SJCRH30 (cell line): ENCODE measurements around the gene GOLGA6L1. TPM values are rescaled to one million over a fixed set of nuclear protein-coding genes. Genes with fewer than 3 reads are reported as not detected.
"Not testable (repeated sequence)": the region's sequence is repeated elsewhere in the genome, so short reads cannot be mapped to it uniquely, and the experiment has no call there.

ENCODE experiments used
- DNase-seq, 2 experiments: peaks; one replicate each; pipeline ENCODE4 v3.0.0-alpha.2; 2015 to 2020
- H3K27ac ChIP-seq: fragments of 250-450 bp; sonication (Bioruptor Pico); 2 replicates; pipeline ENCODE4 v1.5.1; 2020; ENCODE audit warnings: mild to moderate bottlenecking, moderate library complexity
- H3K27me3 ChIP-seq: fragments of 250-450 bp; sonication (Bioruptor Pico); 2 replicates; pipeline ENCODE4 v1.5.1; 2020; ENCODE audit warnings: mild to moderate bottlenecking, moderate library complexity
- H3K36me3 ChIP-seq: fragments of 250-450 bp; sonication (Bioruptor Pico); 2 replicates; pipeline ENCODE4 v1.5.1; 2020; ENCODE audit warnings: mild to moderate bottlenecking, moderate library complexity
- H3K4me1 ChIP-seq: fragments of 250-450 bp; sonication (Bioruptor Pico); 2 replicates; pipeline ENCODE4 v1.5.1; 2020; ENCODE audit warnings: mild to moderate bottlenecking, moderate library complexity
- H3K4me3 ChIP-seq: fragments of 250-450 bp; sonication (Bioruptor Pico); 2 replicates; pipeline ENCODE4 v1.5.1; 2020; ENCODE audit warnings: mild to moderate bottlenecking, moderate library complexity
- H3K9me3 ChIP-seq: fragments of 250-450 bp; sonication (Bioruptor Pico); replicated peaks from 2 replicates; pipeline ENCODE4 v1.5.1; 2020; ENCODE audit warnings: mild to moderate bottlenecking, moderate library complexity
- total RNA-seq: library from RNA; depleted of rRNA; stranded (reverse); fragments of >200 nt; shearing (Covaris generic); gene quantifications from 2 replicates; pipeline ENCODE4 v1.2.3, GENCODE V29; 2014; rRNA removed

Gene GOLGA6L1, protein sequence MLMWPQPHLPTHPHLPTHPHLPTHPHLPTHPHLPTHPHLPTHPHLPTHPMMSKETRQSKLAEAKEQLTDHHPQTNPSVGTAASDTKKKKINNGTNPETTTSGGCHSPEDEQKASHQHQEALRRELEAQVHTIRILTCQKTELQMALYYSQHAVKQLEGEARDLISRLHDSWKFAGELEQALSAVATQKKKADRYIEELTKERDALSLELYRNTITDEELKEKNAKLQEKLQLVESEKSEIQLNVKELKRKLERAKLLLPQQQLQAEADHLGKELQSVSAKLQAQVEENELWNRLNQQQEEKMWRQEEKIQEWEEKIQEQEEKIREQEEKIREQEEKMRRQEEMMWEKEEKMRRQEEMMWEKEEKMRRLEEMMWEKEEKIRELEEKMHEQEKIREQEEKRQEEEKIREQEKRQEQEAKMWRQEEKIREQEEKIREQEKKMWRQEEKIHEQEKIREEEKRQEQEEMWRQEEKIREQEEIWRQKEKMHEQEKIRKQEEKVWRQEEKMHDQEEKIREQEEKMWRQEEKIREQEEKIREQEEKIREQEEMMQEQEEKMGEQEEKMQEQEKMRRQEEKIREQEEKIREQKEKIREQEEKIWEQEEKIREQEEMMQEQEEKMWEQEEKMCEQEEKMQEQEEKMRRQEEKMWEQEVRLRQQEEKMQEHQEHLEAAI
- not detected in 2 replicates for total RNA-seq

GRCh38 chr15:23136722-23137121 is at the start of gene GOLGA6L1:
Gene GOLGA6L1 (minus strand): TSS chr15:23136822. CDS start chr15:23136731, 91 bp downstream.
- not testable (repeated sequence) for DNase-seq, H3K4me1 ChIP-seq, H3K4me3 ChIP-seq, H3K9me3 ChIP-seq, H3K27me3 ChIP-seq, H3K36me3 ChIP-seq, H3K27ac ChIP-seq

GRCh38 chr15:23181201-23181600 is 44.6 kb upstream of the GOLGA6L1 start:
- H3K4me3 ChIP-seq, H3K27ac ChIP-seq, H3K36me3 ChIP-seq, H3K4me1 ChIP-seq, H3K9me3 ChIP-seq, DNase-seq, H3K27me3 ChIP-seq: not testable (repeated sequence)

- not testable (repeated sequence) for H3K27ac ChIP-seq, H3K4me3 ChIP-seq, H3K27me3 ChIP-seq, H3K36me3 ChIP-seq, H3K4me1 ChIP-seq, DNase-seq, H3K9me3 ChIP-seq
These were observed 43.9 kb upstream of the GOLGA6L1 start for GRCh38 chr15:23180547-23180927.

DNA sequence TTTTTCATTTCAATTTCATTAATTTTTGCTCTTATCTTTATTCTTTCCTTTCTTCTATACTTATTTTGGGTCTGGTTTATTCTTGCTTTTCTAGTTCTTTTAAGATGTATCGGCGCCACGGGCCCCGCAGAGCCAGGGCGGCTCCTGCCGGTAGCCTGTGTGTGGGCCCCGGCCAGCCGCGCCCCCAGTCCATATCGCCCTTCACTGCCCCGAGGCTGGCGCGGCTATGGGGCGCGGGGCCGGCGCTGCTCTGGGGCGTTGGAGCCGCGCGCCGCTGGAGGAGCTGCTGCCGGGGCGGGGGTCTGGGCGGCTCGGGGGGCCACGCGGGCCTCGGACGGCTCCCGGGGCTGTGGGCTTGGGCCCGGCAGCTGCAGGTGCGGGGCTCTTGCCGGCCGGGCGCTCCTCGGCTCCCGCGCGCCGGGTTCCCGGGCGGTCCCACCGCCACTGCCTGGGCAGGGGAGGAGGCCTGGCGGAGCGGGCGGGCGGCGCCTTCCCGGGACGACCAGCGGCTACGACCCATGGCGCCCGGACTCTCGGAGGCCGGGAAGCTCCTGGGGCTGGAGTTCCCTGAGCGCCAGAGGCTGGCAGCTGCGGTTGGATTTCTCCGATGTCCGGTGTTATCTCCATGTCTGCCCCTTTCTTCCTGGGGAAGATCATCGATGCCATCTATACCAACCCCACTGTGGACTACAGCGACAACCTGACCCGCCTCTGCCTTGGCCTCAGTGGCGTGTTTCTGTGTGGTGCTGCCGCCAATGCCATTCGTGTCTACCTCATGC is 43.3 kb upstream of the GOLGA6L1 start:
- not testable (repeated sequence) for DNase-seq, H3K27me3 ChIP-seq, H3K27ac ChIP-seq, H3K4me3 ChIP-seq, H3K4me1 ChIP-seq, H3K9me3 ChIP-seq, H3K36me3 ChIP-seq

GRCh38 chr15:23176683-23177082 is 40.1 kb upstream of the GOLGA6L1 start:
- H3K4me1 ChIP-seq, H3K36me3 ChIP-seq, H3K9me3 ChIP-seq, H3K27ac ChIP-seq, DNase-seq, H3K27me3 ChIP-seq, H3K4me3 ChIP-seq: not testable (repeated sequence)

GRCh38 chr15:23175606-23176005 is 39.0 kb upstream of the GOLGA6L1 start:
- not testable (repeated sequence) for H3K27ac ChIP-seq, H3K36me3 ChIP-seq, H3K4me3 ChIP-seq, H3K4me1 ChIP-seq, DNase-seq, H3K9me3 ChIP-seq, H3K27me3 ChIP-seq

GRCh38 chr15:23174609-23175140 is 38.1 kb upstream of the GOLGA6L1 start:
- DNase-seq, H3K9me3 ChIP-seq, H3K4me1 ChIP-seq, H3K27ac ChIP-seq, H3K4me3 ChIP-seq, H3K27me3 ChIP-seq, H3K36me3 ChIP-seq: not testable (repeated sequence)

DNA sequence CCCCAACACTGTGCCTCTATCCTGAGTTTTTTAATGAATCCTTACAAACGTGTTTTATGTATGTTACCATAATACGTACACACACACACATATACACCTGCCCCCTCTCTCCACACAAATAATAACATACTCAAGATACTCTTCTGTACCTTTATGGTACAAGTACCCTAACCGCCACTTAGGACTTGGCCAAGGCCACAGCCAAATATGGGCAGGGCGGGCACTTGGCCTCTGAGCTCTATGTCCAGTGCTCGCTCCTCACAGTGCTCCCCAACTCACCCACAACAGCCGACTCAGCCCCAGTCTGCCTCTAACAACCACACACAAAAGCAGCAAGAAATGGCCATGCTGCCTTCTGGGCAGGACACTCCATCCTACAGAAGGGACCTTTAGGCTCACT is 3.8 kb downstream of the GOLGA6L1 start:
- not testable (repeated sequence) for DNase-seq, H3K27me3 ChIP-seq, H3K4me3 ChIP-seq, H3K4me1 ChIP-seq, H3K27ac ChIP-seq, H3K9me3 ChIP-seq, H3K36me3 ChIP-seq

GRCh38 chr15:23118208-23118607 is 18.4 kb downstream of the GOLGA6L1 start:
- Histone ChIP-seq H3K9me3 (no peaks in the 10 kb centered on the region; the same call in 1 of the 2 replicates), H3K27me3 (no peaks in the 10 kb centered on the region), H3K4me1 (no peaks in the 10 kb centered on the region)

DNA sequence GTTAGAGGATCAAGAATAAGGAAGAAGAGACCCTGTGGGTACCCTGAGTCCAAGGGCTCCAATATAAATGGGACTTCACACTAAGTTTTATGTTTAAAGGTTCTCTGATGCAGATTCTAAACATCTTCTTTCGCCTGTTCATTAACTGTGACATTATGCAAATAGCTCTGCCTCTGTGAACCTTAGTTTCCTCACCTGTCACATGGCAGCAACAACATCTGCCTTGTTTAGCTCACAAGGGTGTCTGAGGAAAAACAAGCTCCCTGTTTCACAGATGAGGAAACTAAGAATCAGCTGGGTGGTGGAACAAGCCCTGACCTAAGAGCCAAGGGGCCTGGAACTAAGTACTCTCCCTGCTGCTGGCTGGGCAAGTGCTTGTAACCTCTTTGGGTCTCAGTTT is 40.8 kb downstream of the GOLGA6L1 start:
- Histone ChIP-seq H3K4me1 (no peaks in the 10 kb centered on the region), H3K27ac (no peak overlapping the region), H3K9me3 (no peaks in the 10 kb centered on the region), H3K36me3 (no peaks in the 10 kb centered on the region), H3K27me3 (no peaks in the 10 kb centered on the region), H3K4me3 (no peak overlapping the region)
- no peak for DNase-seq

More at GRCh38 chr15:23118208-23118607, 18.4 kb downstream of the GOLGA6L1 start:
- H3K27ac ChIP-seq, result no peak overlapping the region
- no peaks in the 10 kb centered on the region for H3K36me3 ChIP-seq
- no peak for DNase-seq
- no peak overlapping the region for H3K4me3 ChIP-seq

DNA sequence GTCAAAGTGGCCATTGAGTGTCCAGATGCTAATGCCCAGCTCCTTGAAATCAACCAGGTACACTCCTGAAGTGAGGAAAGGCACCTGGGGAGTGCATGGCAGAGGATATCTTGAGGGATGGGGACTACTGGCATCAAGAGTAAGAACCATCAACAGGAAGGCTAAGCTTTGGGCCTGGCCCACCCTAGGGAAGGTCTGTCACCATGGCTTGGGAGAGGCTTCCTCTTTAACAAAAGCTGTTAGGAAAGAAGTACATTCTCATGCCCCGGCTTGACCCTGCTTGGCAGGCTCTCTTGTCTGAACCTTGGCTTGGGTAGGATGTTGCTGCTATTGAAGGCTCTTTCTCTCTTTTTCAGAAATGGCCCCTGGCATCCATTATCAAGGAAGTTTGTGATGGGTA is 53.5 kb downstream of the GOLGA6L1 start:
- Histone ChIP-seq H3K4me3 (no peak overlapping the region), H3K9me3 (no peaks in the 10 kb centered on the region), H3K4me1 (no peaks in the 10 kb centered on the region), H3K27ac (no peak overlapping the region), H3K27me3 (no peaks in the 10 kb centered on the region), H3K36me3 (no peaks in the 10 kb centered on the region)
- no peak for DNase-seq

DNA sequence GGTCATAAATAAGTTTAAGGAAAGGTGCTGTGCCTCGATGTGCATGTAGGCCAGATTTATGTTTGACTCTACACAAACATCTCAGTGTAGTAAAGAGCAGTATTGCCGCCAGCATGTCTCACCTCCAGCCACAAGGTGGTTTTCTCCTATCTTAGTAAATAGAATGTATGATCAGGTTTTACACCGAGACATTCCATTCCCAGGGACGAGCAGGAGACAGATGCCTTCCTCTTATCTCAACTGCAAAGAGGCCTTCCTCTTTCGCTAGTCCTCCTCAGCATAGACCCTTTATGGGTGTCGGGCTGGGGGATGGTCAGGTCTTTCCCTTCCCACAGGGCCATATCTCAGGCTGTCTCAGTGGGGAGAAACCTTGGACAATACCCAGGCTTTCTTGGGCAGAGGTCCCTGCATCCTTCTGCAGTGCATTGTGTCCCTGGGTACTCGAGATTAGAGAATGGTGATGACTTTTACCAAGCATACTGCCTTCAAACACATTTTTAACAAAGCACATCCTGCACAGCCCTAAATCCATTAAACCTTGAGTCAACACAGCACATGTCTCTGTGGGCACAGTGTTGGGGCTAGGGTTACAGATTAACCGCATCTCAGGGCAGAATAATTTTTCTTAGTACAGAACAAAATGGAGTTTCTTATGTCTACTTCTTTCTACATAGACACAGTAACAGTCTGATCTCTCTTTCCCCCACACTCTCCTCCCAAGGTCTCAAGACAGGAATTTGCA is 54.5 kb downstream of the GOLGA6L1 start:
- not testable (repeated sequence) for H3K27ac ChIP-seq, H3K4me3 ChIP-seq, H3K36me3 ChIP-seq, DNase-seq, H3K4me1 ChIP-seq, H3K9me3 ChIP-seq, H3K27me3 ChIP-seq

DNA sequence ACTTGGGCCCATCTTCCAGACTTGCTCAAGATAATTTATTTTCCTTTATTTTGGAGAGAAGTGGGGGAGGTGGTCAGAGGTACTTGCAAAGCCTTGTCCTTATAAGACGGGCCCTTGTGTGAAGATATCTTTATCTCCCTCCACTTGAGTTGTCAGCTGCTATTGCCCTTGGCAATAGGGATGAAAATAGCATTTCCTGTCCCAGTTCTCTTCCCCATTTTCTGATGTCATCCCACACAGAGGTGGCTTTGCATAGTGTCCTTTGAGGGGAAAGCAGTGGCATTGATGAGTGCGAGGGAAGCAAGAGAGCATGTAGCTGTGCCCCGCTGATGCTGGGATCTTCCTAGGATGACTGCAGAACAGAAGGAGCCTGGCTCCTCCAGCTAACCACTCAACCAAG is 55.4 kb downstream of the GOLGA6L1 start:
- no peaks in the 10 kb centered on the region for H3K27me3 ChIP-seq
- no peak overlapping the region for H3K4me3 ChIP-seq
- H3K27ac ChIP-seq, result no peak overlapping the region
- H3K4me1 ChIP-seq, result no peaks in the 10 kb centered on the region
- H3K9me3 ChIP-seq, result no peaks in the 10 kb centered on the region
- no peaks in the 10 kb centered on the region for H3K36me3 ChIP-seq
- peak in 1 of 2 experiments; percentile 4 for DNase-seq

GRCh38 chr15:23079766-23080165 is 56.9 kb downstream of the GOLGA6L1 start:
- H3K27ac ChIP-seq, result no peak overlapping the region
- no peak overlapping the region for H3K4me3 ChIP-seq
- DNase-seq, result no peak
- H3K9me3 ChIP-seq, result no peaks in the 10 kb centered on the region
- H3K27me3 ChIP-seq, result no peaks in the 10 kb centered on the region
- H3K4me1 ChIP-seq, result no peaks in the 10 kb centered on the region
- H3K36me3 ChIP-seq, result no peaks in the 10 kb centered on the region
